ENCODE measurements around the gene DCUN1D3.

GRCh38 chr16:20859229-20859628 lies 40.9 kb downstream of the DCUN1D3 start:
- TF ChIP-seq CTCF (IDR thresholded peaks at IDR 0.05) (no peak), POLR2A (IDR thresholded peaks at IDR 0.05) (no peak)

Measured in testis (tissue), 2 donors.